ENCODE results near the gene USF3.
"Not testable (repeated sequence)": the region's sequence is repeated elsewhere in the genome, so short reads cannot be mapped to it uniquely, and the experiment has no call there.

The USF3 gene

GRCh38 chr3:113649174-113649845 is 47.1 kb downstream of the USF3 start:
- DNase-seq (ENCODE audit: low read depth in 2 of 2) = no peak

- DNase-seq (ENCODE audit: low read depth in 2 of 2) = no peak
These were observed 47.9 kb downstream of the USF3 start for GRCh38 chr3:113648524-113648923.

GRCh38 chr3:113643583-113643982 is 52.9 kb downstream of the USF3 start:
- no peak for DNase-seq (ENCODE audit: low read depth in 2 of 2)

DNA sequence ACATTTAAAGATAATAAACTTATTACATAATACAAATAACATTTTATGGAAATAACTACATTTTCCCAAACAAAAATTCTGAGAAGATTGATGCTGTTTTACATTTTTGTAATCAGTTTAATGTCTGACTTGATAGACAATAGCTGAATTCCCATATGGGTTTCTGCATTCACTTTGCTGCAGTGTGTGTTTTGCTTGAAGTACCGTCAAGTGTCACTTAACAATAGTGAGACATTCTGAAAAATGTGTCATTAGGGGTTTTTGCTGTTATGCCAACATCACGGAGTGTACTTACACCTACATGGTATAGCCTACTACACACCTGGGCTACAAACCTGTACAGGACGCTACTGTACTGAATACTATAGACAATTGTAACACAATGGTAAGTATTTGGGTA is 57.5 kb downstream of the USF3 start:
- DNase-seq (ENCODE audit: low read depth in 2 of 2) = no peak

DNA sequence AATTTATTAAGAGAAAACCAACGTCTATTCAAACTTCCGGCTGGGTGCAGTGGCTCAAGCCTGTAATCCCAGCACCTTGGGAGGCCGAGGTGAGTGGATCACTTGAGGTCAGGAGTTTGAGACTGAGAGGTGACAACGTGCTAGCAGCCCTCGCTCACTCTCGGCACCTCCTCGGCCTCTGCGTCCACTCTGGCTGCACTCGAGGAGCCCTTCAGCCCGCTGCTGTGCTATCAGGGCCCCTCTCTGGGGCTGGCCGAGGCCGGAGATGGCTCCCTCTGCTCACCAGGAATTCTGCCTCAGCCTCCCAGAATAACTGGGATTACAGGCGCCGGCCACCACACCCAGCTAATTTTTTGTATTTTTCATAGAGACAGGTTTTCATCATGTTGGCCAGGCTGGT is 58.7 kb downstream of the USF3 start:
- no peak for DNase-seq (ENCODE audit: low read depth in 2 of 2)

DNA sequence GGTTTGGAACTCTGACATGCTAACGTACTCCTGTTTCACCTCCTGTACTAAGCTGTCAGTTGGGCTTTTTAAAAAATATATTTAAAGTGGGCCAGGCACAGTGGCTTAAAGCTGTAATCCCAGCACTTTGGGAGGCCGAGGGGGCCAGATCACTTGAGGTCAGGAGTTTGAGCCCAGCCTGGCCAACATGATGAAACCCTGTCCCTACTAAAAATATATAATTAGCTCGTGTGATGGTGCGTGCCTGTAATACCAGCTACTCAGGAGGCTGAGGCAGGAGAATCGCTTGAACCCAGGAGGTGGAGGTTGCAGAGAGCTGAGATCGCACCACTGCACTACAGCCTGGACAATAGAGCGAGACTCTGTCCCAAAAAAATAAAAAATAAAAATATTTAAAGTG is 60.4 kb downstream of the USF3 start:
- not testable (repeated sequence) for DNase-seq (ENCODE audit: low read depth in 2 of 2)

DNA sequence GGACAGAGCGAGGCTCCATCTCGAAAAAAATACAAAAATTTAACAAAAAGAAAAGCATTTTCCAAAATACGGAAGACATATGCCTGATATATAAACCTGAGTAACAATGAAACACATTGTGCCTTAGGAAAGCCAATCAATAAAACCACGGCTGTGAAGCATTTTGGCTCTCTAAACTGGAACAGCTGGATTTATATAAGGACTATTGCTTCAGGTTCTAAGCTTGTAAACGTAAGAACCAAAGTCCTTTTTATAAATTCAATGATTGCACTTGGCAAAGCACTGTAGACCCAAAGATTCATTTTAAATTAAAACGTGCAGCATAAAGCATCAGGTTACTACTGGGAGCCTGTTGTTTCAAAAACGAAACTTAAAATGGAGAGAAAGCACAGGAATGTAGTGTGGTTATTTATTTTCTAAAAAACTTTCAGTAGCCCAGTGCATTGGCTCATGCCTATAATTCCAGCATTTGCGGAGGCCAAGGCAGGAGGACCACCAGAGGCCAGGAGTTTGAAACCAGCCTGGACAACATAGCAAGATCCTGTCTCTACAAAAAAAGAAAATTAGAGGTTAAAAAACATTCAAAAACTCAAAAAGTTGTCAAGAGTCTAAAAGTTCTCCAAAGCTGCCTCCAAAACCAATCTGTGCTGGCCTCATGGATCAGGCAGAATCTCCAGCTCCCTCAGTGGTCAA is 61.5 kb downstream of the USF3 start:
- DNase-seq (ENCODE audit: low read depth in 2 of 2) = no peak

DNA sequence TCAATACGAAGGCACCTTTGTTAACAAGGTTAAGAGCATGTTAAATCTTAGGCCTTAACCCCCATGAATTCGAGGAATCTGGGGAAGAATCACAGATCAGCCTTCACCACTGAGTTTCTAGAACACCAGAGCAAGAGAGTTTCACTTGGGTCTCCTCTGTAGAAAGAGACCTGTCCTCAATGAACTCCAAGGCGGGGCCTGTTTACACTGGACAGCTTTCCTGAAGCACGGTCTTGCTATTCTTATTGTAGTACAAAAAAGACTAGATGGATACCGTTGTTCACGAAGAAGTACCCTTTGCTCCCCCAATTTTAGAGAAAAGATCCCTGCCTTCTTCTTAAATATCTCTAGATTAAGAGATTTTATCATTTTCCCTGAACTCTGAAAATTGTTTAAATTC is 64.9 kb downstream of the USF3 start:
- DNase-seq (ENCODE audit: low read depth in 2 of 2) = no peak

- no peak for DNase-seq (ENCODE audit: low read depth in 2 of 2)
These were observed 65.4 kb downstream of the USF3 start for GRCh38 chr3:113630956-113631542.

DNA sequence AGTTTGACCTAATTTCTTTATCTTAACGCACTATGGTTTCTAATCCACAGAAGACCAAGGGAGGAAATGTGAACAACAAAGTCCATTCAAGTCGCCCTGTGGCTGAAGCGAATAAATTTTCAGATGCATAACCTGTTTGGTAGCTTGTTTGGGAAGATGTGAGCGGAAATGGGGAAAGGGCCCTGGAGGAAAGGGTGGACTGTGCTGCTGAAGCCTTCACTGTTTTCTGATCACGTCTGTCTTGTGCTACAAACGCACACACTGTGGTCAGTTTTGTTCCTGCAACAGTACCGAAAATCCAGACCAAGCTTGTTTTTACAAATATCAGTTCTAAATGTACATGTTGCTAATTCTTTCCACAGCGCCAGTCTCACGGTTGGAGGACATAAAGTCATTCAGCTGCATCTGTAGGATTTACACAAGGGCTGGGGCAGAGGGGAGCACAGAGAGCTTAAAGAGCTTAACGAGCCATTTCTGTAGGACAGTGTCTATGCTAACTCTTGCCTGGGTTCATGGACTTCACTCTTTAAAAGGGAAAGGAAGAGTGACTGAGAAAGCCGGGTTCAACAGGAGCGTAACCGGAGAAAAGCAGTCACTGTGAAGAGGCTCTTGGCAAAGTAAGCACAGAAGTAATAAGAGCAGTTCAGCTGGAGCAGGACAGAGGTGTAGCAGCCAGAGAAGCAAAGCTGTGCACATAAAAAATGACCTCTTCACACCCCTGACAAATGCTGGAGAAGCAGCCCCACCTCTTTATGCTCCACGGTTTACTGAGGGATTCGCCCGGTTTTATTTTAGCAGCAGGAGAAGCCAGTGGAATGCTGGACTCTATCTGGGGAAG is 66.6 kb downstream of the USF3 start:
- no peak for DNase-seq (ENCODE audit: low read depth in 2 of 2)

- no peak for DNase-seq (ENCODE audit: low read depth in 2 of 2)
These were observed 67.7 kb downstream of the USF3 start for GRCh38 chr3:113628788-113629187.

GRCh38 chr3:113628316-113628715 is 68.1 kb downstream of the USF3 start:
- no peak for DNase-seq (ENCODE audit: low read depth in 2 of 2)

DNA sequence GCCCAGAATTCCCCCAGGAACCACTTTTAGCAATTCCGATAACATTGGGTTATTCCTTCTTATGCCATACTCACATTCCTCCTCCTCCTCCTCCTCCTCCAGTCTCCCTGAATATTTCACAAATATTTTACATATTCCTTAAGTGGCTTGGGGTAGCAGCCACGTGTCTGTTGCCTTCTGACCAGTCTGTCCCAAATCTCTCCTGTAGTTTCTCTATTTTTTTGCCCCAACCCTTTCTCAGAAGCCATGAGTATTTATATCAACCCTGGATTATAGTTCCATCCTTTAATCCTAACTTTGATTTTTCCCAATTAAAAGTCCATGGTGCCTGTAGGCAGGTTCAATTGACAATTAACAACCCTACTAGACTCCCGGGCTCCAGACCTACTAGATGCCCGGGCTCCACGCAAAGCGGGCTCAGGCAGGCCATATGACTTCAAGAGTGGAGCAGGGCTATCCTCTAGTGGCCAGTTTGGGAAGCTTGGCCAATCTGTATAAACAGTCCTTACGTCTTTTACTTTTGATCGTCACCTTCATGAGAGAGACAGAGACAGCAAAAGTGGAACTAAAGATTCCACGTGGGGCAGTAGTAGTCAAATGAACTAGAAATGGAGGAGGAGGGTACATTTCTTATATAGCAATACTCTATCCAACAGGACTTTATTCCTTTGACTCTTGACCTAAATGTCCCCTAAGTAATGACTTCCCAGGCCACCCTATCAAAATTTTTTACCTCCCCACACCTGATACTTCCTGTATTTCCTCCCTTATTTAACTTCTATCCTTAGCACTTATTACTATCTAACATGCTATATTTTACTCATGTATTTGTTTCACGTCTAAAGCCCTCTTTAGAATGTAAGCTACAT is 69.7 kb downstream of the USF3 start:
- DNase-seq (ENCODE audit: low read depth in 2 of 2) = no peak

- DNase-seq (ENCODE audit: low read depth in 2 of 2) = no peak
These were observed 70.6 kb downstream of the USF3 start for GRCh38 chr3:113625834-113626233.

DNA sequence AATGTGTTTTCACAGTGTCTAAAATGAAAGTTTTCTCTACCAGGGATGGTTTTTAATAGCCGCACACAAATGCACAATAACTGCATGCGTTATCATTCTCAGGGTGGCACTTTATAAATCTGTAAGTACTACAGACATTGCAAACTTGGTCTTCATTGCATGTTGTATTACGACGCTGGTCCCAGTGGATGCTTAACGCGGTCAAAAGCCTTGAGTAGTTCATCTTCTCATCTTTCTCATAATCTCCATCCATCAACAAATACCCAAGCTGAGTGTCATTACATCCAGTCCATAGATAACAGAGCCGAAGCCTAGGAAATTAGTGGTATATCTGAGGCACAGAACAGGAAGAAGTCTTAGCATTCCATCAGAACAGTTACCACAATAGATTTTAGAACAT is 72.6 kb downstream of the USF3 start:
- DNase-seq (ENCODE audit: low read depth in 2 of 2) = no peak

DNA sequence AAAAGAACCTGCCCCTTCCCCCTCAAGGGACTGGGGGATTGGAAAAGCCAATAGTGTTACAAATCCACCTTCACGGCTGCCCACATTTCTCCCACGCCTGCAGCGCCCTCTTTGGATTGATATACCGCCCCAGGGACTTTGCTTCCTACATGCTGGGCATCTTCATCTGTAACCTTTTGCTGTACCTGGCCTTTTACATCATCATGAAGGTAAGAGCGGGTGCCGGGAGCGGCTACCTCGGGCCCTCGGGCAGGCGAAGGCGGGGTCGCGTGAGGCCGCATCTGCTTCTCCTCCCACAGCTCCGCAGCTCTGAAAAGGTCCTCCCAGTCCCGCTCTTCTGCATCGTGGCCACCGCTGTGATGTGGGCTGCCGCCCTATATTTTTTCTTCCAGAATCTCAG is 73.1 kb downstream of the USF3 start:
- DNase-seq (ENCODE audit: low read depth in 2 of 2) = no peak

GRCh38 chr3:113620091-113620490 is 76.4 kb downstream of the USF3 start:
- DNase-seq (ENCODE audit: low read depth in 2 of 2) = no peak

- no peak for DNase-seq (ENCODE audit: low read depth in 2 of 2)
These were observed 78.7 kb downstream of the USF3 start for GRCh38 chr3:113617726-113618125.

- DNase-seq (ENCODE audit: low read depth in 2 of 2) = no peak
These were observed 80.5 kb downstream of the USF3 start for GRCh38 chr3:113615976-113616375.

DNA sequence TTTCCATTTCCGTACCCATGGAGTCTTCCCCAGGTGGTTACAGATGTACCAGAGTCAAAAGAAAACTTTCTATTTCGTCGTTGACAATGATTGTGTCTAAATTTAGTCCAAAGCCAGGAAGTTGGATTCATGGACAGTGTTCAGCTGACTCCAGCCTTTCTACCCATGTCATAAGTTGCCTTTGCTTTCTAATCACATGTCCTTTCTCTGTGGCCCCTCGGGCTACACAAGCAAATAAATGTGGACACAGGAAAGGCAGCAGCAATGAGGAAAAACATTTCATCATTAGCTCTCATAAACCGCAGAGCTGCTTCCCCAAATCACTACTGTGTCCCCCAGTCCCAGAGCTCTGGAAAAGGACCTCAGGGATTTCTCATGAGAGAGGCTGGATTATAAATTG is 82.0 kb downstream of the USF3 start:
- DNase-seq (ENCODE audit: low read depth in 2 of 2) = no peak

GRCh38 chr3:113607219-113607596 is 89.2 kb downstream of the USF3 start:
- DNase-seq (ENCODE audit: low read depth in 2 of 2) = no peak
